ENCODE measurements around the gene KANSL1.

The KANSL1 gene

GRCh38 chr17:45996282-45996937 is 196.8 kb downstream of the KANSL1 start:
- DNase-seq, result no peak

GRCh38 chr17:45995627-45996270 is 197.5 kb downstream of the KANSL1 start:
- no peak for DNase-seq

GRCh38 chr17:45994987-45995386 is 198.2 kb downstream of the KANSL1 start:
- no peak for DNase-seq

- DNase-seq, result no peak
Measured at GRCh38 chr17:45993962-45994627, 199.1 kb downstream of the KANSL1 start.

GRCh38 chr17:45992904-45993303 is 200.3 kb downstream of the KANSL1 start:
- DNase-seq, result no peak

GRCh38 chr17:45992175-45992574 is 201.1 kb downstream of the KANSL1 start:
- no peak for DNase-seq

- no peak for DNase-seq
Measured at GRCh38 chr17:45991341-45991740, 201.9 kb downstream of the KANSL1 start.

GRCh38 chr17:45990886-45991285 is 202.3 kb downstream of the KANSL1 start:
- no peak for DNase-seq

GRCh38 chr17:45989759-45990158 is 203.5 kb downstream of the KANSL1 start:
- no peak for DNase-seq

GRCh38 chr17:45987706-45988105 is 205.5 kb downstream of the KANSL1 start:
- DNase-seq, result no peak

GRCh38 chr17:45986056-45986455 is 207.2 kb downstream of the KANSL1 start:
- no peak for DNase-seq

GRCh38 chr17:45985447-45985846 is 207.8 kb downstream of the KANSL1 start:
- no peak for DNase-seq

GRCh38 chr17:45984368-45984767 is 208.9 kb downstream of the KANSL1 start:
- no peak for DNase-seq

GRCh38 chr17:45983614-45984310 is 209.5 kb downstream of the KANSL1 start:
- DNase-seq, result no peak

GRCh38 chr17:45982791-45983613 is 210.2 kb downstream of the KANSL1 start:
- DNase-seq, result no peak

- no peak for DNase-seq
Measured at GRCh38 chr17:45981306-45981705, 211.9 kb downstream of the KANSL1 start.

- DNase-seq, result no peak
Measured at GRCh38 chr17:45980855-45981254, 212.4 kb downstream of the KANSL1 start.
